HEK293 (cell line): ENCODE data around the gene ZNF524.

Experiments
- ATF2 ChIP-seq: fragments of 450-650 bp; formaldehyde crosslinking; IDR thresholded peaks from 2 replicates; pipeline ENCODE4 v1.5.1; 2016; ENCODE audit warnings: missing biosample characterization, missing genetic modification characterization, low read depth
- PRDM2 ChIP-seq: fragments of 450-650 bp; formaldehyde crosslinking; IDR thresholded peaks from 2 replicates; pipeline ENCODE4 v1.5.1; 2016; ENCODE audit warnings: missing biosample characterization, missing genetic modification characterization, borderline replicate concordance
- SALL2 ChIP-seq: fragments of 450-650 bp; formaldehyde crosslinking; IDR thresholded peaks from 2 replicates; pipeline ENCODE4 v1.5.0; 2017; ENCODE audit warnings: missing biosample characterization, mild to moderate bottlenecking, missing genetic modification characterization, borderline replicate concordance
- SETDB1 ChIP-seq: IDR thresholded peaks from one replicate; pipeline ENCODE4 v1.6.1; 2017; ENCODE audit warnings: mild to moderate bottlenecking, low read length, moderate library complexity, mixed read lengths; ENCODE audit not compliant: insufficient read length
- YY1 ChIP-seq: fragments of 450-650 bp; formaldehyde crosslinking; IDR thresholded peaks from 2 replicates; pipeline ENCODE4 v1.5.1; 2018; ENCODE audit warnings: missing biosample characterization, missing genetic modification characterization
- ZBTB1 ChIP-seq: fragments of 450-650 bp; formaldehyde crosslinking; IDR thresholded peaks from 2 replicates; pipeline ENCODE4 v1.5.1; 2016; ENCODE audit warnings: missing biosample characterization, missing genetic modification characterization
- ZBTB7A ChIP-seq: fragments of 450-650 bp; formaldehyde crosslinking; IDR thresholded peaks from 2 replicates; pipeline ENCODE4 v1.5.1; 2016; ENCODE audit warnings: low read depth, missing biosample characterization, missing genetic modification characterization
- ZFP37 ChIP-seq: fragments of 450-650 bp; formaldehyde crosslinking; IDR thresholded peaks from 2 replicates; pipeline ENCODE4 v1.5.1; 2016; ENCODE audit warnings: missing biosample characterization, missing genetic modification characterization
- ZFP41 ChIP-seq: fragments of 450-650 bp; formaldehyde crosslinking; IDR thresholded peaks from 2 replicates; pipeline ENCODE4 v1.5.1; 2016; ENCODE audit warnings: missing biosample characterization, missing genetic modification characterization, borderline replicate concordance
- ZIC2 ChIP-seq: fragments of 450-650 bp; formaldehyde crosslinking; IDR thresholded peaks from 2 replicates; pipeline ENCODE4 v1.5.1; 2016; ENCODE audit warnings: missing biosample characterization, missing genetic modification characterization
- ZNF114 ChIP-seq: fragments of 450-650 bp; formaldehyde crosslinking; IDR thresholded peaks from 2 replicates; pipeline ENCODE4 v1.5.0; 2017; ENCODE audit warnings: missing biosample characterization, missing genetic modification characterization
- ZNF157 ChIP-seq: fragments of 450-650 bp; formaldehyde crosslinking; IDR thresholded peaks from 2 replicates; pipeline ENCODE4 v1.5.1; 2016; ENCODE audit warnings: missing biosample characterization, missing genetic modification characterization
- ZNF16 ChIP-seq: fragments of 450-650 bp; formaldehyde crosslinking; IDR thresholded peaks from 2 replicates; pipeline ENCODE4 v1.5.1; 2016; ENCODE audit warnings: low read depth, missing biosample characterization, missing genetic modification characterization
- ZNF175 ChIP-seq: fragments of 450-650 bp; formaldehyde crosslinking; IDR thresholded peaks from 2 replicates; pipeline ENCODE4 v1.5.1; 2016; ENCODE audit warnings: missing biosample characterization, missing genetic modification characterization
- ZNF19 ChIP-seq: fragments of 450-650 bp; formaldehyde crosslinking; IDR thresholded peaks from 2 replicates; pipeline ENCODE4; 2016; ENCODE audit warnings: missing biosample characterization, missing genetic modification characterization, low read depth
- ZNF2 ChIP-seq: fragments of 450-650 bp; formaldehyde crosslinking; IDR thresholded peaks from 2 replicates; pipeline ENCODE4 v1.5.1; 2016; ENCODE audit warnings: missing biosample characterization, missing genetic modification characterization
- ZNF221 ChIP-seq: fragments of 450-650 bp; formaldehyde crosslinking; IDR thresholded peaks from 2 replicates; pipeline ENCODE4 v1.5.1; 2017; ENCODE audit warnings: missing biosample characterization, missing genetic modification characterization, borderline replicate concordance
- ZNF23 ChIP-seq: fragments of 450-650 bp; formaldehyde crosslinking; IDR thresholded peaks from 2 replicates; pipeline ENCODE4 v1.5.1; 2016; ENCODE audit warnings: missing biosample characterization, missing genetic modification characterization, borderline replicate concordance
- ZNF354C ChIP-seq: fragments of 450-650 bp; formaldehyde crosslinking; IDR thresholded peaks from 2 replicates; pipeline ENCODE4 v1.5.1; 2016; ENCODE audit warnings: missing biosample characterization, missing genetic modification characterization, low read depth, borderline replicate concordance
- ZNF394 ChIP-seq: fragments of 450-650 bp; formaldehyde crosslinking; IDR thresholded peaks from 2 replicates; pipeline ENCODE4 v1.5.1; 2016; ENCODE audit warnings: missing biosample characterization, missing genetic modification characterization, mild to moderate bottlenecking, moderate library complexity, borderline replicate concordance
- ZNF404 ChIP-seq: fragments of 450-650 bp; formaldehyde crosslinking; IDR thresholded peaks from 2 replicates; pipeline ENCODE4 v1.5.1; 2017; ENCODE audit warnings: missing biosample characterization, missing genetic modification characterization
- ZNF514 ChIP-seq: fragments of 450-650 bp; formaldehyde crosslinking; IDR thresholded peaks from 2 replicates; pipeline ENCODE4 v1.5.1; 2016; ENCODE audit warnings: missing biosample characterization, missing genetic modification characterization
- ZNF529 ChIP-seq: fragments of 450-650 bp; formaldehyde crosslinking; IDR thresholded peaks from 2 replicates; pipeline ENCODE4 v1.5.1; 2017; ENCODE audit warnings: missing genetic modification characterization, missing biosample characterization; ENCODE audit not compliant: insufficient replicate concordance
- ZNF530 ChIP-seq: fragments of 450-650 bp; formaldehyde crosslinking; IDR thresholded peaks from 2 replicates; pipeline ENCODE4 v1.5.1; 2016; ENCODE audit warnings: low read depth, missing biosample characterization, missing genetic modification characterization
- ZNF544 ChIP-seq: fragments of 450-650 bp; formaldehyde crosslinking; IDR thresholded peaks from 2 replicates; pipeline ENCODE4 v1.5.0; 2017; ENCODE audit warnings: missing biosample characterization, missing genetic modification characterization
- ZNF670 ChIP-seq: fragments of 450-650 bp; formaldehyde crosslinking; IDR thresholded peaks from 2 replicates; pipeline ENCODE4 v1.5.1; 2016; ENCODE audit warnings: missing biosample characterization, missing genetic modification characterization, low read depth
- ZNF747 ChIP-seq: fragments of 450-650 bp; formaldehyde crosslinking; IDR thresholded peaks from 2 replicates; pipeline ENCODE4 v1.5.1; 2016; ENCODE audit warnings: missing biosample characterization, missing genetic modification characterization
- ZNF830 ChIP-seq: fragments of 450-650 bp; IDR thresholded peaks from 2 replicates; pipeline ENCODE4 v1.5.0; 2018; ENCODE audit warnings: missing biosample characterization, missing genetic modification characterization, low read depth, mild to moderate bottlenecking, moderate library complexity
- ZXDB ChIP-seq: fragments of 450-650 bp; formaldehyde crosslinking; IDR thresholded peaks from 2 replicates; pipeline ENCODE4 v1.5.1; 2016; ENCODE audit warnings: missing biosample characterization, missing genetic modification characterization
- TF ChIP-seq, protein P1 (sequence below): fragments of 450-650 bp; formaldehyde crosslinking; conservative IDR thresholded peaks from 2 replicates; pipeline ENCODE4 v1.5.1; 2016; ENCODE audit warnings: low read depth, missing biosample characterization, missing genetic modification characterization

Gene ZNF524

DNA sequence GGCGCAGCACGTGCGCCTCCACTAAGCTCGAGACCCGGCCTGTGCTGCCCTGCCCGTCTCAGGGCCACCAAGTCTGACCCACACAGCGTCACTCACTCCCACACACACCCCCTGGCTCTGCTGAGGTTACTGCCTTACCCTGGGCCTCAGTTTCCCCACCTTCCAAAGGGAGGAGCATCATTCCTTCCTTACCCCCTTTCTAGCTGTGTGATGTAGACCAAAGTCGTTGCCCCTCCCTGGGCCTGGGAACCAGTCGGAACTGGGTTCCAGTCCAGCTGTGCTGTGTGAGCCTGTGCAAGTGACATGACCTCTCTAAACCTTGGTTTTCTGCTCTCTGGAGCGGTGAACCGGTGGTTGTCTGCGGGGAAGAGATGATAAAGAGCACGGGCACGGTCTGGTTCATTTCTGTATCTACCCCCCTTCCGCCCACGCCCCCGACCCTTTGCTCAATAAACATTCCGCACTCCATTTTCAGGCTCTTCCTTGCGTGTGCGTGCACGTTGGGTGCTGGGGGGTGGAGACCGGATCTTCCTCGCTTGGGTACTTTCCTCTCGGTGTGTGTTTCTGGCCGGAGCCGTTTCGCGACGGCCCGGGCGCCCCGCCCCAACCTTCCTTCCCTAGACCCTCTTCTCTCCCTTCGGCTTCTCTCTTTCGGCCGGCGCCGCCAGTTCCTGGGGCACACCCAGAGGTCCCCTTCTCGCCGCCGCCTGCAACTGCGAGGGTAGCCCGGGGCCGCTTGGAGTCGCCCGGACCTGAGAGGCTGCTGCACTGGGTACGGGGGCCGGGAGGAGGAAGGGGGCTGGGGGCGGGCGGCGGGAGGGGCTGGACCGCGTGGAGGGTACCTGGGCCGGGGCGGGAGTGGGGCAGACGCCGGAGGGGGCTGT, 43.2 kb downstream of the ZNF524 start, which contains the start of gene ZNF581 (continued):
- peak; percentile 76 for TF ChIP-seq YY1
- no peak for TF ChIP-seq ZIC2 (tag by site-specific recombination)
- TF ChIP-seq ZNF114 (tag by site-specific recombination): no peak
- no peak for TF ChIP-seq ZBTB1 (tag by site-specific recombination)
- TF ChIP-seq ATF2 (tag by site-specific recombination): no peak
- no peak for TF ChIP-seq ZNF221 (tag by site-specific recombination)
- TF ChIP-seq ZNF16 (tag by site-specific recombination): no peak
- no peak for TF ChIP-seq ZNF747 (tag by site-specific recombination)
- no peak; the same call in 1 of the 2 replicates for TF ChIP-seq ZFP37 (tag by site-specific recombination)
- no peak for TF ChIP-seq SALL2 (tag by site-specific recombination)
- TF ChIP-seq, protein P1, sequence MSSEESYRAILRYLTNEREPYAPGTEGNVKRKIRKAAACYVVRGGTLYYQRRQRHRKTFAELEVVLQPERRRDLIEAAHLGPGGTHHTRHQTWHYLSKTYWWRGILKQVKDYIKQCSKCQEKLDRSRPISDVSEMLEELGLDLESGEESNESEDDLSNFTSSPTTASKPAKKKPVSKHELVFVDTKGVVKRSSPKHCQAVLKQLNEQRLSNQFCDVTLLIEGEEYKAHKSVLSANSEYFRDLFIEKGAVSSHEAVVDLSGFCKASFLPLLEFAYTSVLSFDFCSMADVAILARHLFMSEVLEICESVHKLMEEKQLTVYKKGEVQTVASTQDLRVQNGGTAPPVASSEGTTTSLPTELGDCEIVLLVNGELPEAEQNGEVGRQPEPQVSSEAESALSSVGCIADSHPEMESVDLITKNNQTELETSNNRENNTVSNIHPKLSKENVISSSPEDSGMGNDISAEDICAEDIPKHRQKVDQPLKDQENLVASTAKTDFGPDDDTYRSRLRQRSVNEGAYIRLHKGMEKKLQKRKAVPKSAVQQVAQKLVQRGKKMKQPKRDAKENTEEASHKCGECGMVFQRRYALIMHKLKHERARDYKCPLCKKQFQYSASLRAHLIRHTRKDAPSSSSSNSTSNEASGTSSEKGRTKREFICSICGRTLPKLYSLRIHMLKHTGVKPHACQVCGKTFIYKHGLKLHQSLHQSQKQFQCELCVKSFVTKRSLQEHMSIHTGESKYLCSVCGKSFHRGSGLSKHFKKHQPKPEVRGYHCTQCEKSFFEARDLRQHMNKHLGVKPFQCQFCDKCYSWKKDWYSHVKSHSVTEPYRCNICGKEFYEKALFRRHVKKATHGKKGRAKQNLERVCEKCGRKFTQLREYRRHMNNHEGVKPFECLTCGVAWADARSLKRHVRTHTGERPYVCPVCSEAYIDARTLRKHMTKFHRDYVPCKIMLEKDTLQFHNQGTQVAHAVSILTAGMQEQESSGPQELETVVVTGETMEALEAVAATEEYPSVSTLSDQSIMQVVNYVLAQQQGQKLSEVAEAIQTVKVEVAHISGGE (tag by site-specific recombination): peak; percentile 100
- TF ChIP-seq ZNF670: no peak
- no peak for TF ChIP-seq ZNF175
- TF ChIP-seq ZFP41 (tag by site-specific recombination): no peak
- TF ChIP-seq ZNF529: no peak
- TF ChIP-seq ZNF157 (tag by site-specific recombination): no peak
- no peak for TF ChIP-seq ZNF354C (tag by site-specific recombination)
- TF ChIP-seq ZNF530: no peak
- no peak for TF ChIP-seq ZNF19
- no peak for TF ChIP-seq SETDB1
- TF ChIP-seq ZNF23: 0 out of 2 replicates have a peak, but pooled peaks have one; percentile 12
- TF ChIP-seq ZNF2: 0 out of 2 replicates have a peak, but pooled peaks have one; percentile 74
- no peak for TF ChIP-seq ZNF544
- TF ChIP-seq ZNF394: peak; percentile 81
- no peak for TF ChIP-seq ZNF830 (tag by site-specific recombination)
- no peak for TF ChIP-seq ZNF404 (tag by site-specific recombination)
- TF ChIP-seq PRDM2 (tag by site-specific recombination): no peak
- TF ChIP-seq ZNF514: no peak
- peak; percentile 96 for TF ChIP-seq ZXDB (tag by site-specific recombination)
- peak; percentile 97 for TF ChIP-seq ZBTB7A (tag by site-specific recombination)
